OCI-M1 (cell line): Measurements from ENCODE around the gene HCN4.
A peak's percentile ranks its signal among the peaks of the same experiment; 100 is the strongest.

ENCODE experiments used
- DNase-seq: peaks from one replicate; lab custom pipeline; 2025; lab: John Stamatoyannopoulos, UW

Gene HCN4

GRCh38 chr15:73368301-73369136, at the start of gene HCN4:
HCN4 (minus strand) TSS chr15:73368958; CDS start chr15:73368270, 688 bp downstream.
- DNase-seq = no peak

- DNase-seq = no peak
These were observed 46.1 kb upstream of the HCN4 start for GRCh38 chr15:73414876-73415275.

GRCh38 chr15:73403171-73403570, 34.4 kb upstream of the HCN4 start:
- DNase-seq = no peak

- DNase-seq = peak; percentile 17
These were observed 31.5 kb upstream of the HCN4 start for GRCh38 chr15:73400222-73400621.

- no peak for DNase-seq
These were observed 30.1 kb upstream of the HCN4 start for GRCh38 chr15:73398861-73399260.

GRCh38 chr15:73397461-73397860, 28.7 kb upstream of the HCN4 start:
- DNase-seq = no peak

- no peak for DNase-seq
These were observed 26.9 kb upstream of the HCN4 start for GRCh38 chr15:73395671-73396070.

GRCh38 chr15:73394782-73395181, 26.0 kb upstream of the HCN4 start:
- no peak for DNase-seq

GRCh38 chr15:73393336-73393735, 24.6 kb upstream of the HCN4 start:
- no peak for DNase-seq

GRCh38 chr15:73392025-73392424, 23.3 kb upstream of the HCN4 start:
- DNase-seq = no peak

- no peak for DNase-seq
These were observed 22.5 kb upstream of the HCN4 start for GRCh38 chr15:73391128-73391872.

GRCh38 chr15:73389971-73390544, 21.3 kb upstream of the HCN4 start:
- DNase-seq = no peak

GRCh38 chr15:73389539-73389938, 20.8 kb upstream of the HCN4 start:
- DNase-seq = no peak

- no peak for DNase-seq
These were observed 19.6 kb upstream of the HCN4 start for GRCh38 chr15:73388256-73388781.

GRCh38 chr15:73387507-73388255, 18.9 kb upstream of the HCN4 start:
- DNase-seq = no peak

GRCh38 chr15:73386886-73387506, 18.2 kb upstream of the HCN4 start:
- no peak for DNase-seq

- no peak for DNase-seq
These were observed 17.5 kb upstream of the HCN4 start for GRCh38 chr15:73386238-73386637.

GRCh38 chr15:73385205-73385604, 16.4 kb upstream of the HCN4 start:
- DNase-seq = no peak

- no peak for DNase-seq
These were observed 14.8 kb upstream of the HCN4 start for GRCh38 chr15:73383310-73384189.

GRCh38 chr15:73382115-73382514, 13.4 kb upstream of the HCN4 start:
- DNase-seq = no peak
